HepG2 (cell line): Measurements from ENCODE around the gene MBD5. TPM values are rescaled to one million over a fixed set of nuclear protein-coding genes. Genes with fewer than 3 reads are reported as not detected.

Experiments
- ATAC-seq: fragments of 200-7000 bp; cut with Tn5 transposase; 3 replicates; pipeline ENCODE4 v1.9.1; 2020; ENCODE audit warnings: mild to moderate bottlenecking, moderate library complexity
- BruUV-seq: library from RNA; stranded (reverse); fragments of 400-500 nt; replicated peaks from 2 replicates; lab custom pipeline; 2021; lab: Mats Ljungman, UMichigan
- CTCF ChIA-PET: fragments of 300-600 bp; formaldehyde crosslinking; extraction: SDS; loops from one replicate; lab custom pipeline; 2021; ENCODE audit warnings: low total read pairs, inconsistent platforms, low intra/inter-chr PET ratio; lab: Yijun Ruan, JAX
- POLR2A ChIA-PET: fragments of 350-600 bp; sonication (Branson Sonifier 250); formaldehyde crosslinking; loops from one replicate; lab custom pipeline; 2020; ENCODE audit warnings: antibody characterized with exemption, inconsistent platforms; lab: Yijun Ruan, JAX
- DNase-seq: peaks from one replicate; pipeline ENCODE4 v3.0.0-alpha.2; 2015; ENCODE audit warnings: low spot score
- FAIRE-seq: peaks from 3 replicates; lab custom pipeline; 2011; peaks lifted over from hg19 to GRCh38; lab: Jason Lieb, UNC
- H2AFZ ChIP-seq: one replicate; pipeline ENCODE4 v1.6.1; 2011; ENCODE audit warnings: low read length, inconsistent platforms
- H3K27ac ChIP-seq: fragments of 300-600 bp; 3 replicates; pipeline ENCODE4 v1.8.0; 2011; ENCODE audit warnings: mixed run types, mild to moderate bottlenecking, mixed read lengths, low read length, inconsistent platforms; ENCODE audit not compliant: insufficient read depth; ENCODE audit errors: extremely low read length
- H3K27me3 ChIP-seq, 2 experiments: fragments of 200-600 bp in 1 of 2; 2 replicates in 1 of 2; 3 replicates in 1 of 2; pipeline versions ENCODE4 v1.6.0 to v1.8.0; 2011; ENCODE audit warnings: low read length in 2 of 2, mild to moderate bottlenecking in 2 of 2, moderate library complexity in 2 of 2, inconsistent platforms in 1 of 2; ENCODE audit not compliant: insufficient read depth in 2 of 2, control insufficient read depth in 1 of 2
- H3K36me3 ChIP-seq, 2 experiments: fragments of 200-600 bp in 1 of 2; replicated peaks in 1 of 2; 2 replicates in 1 of 2; 3 replicates in 1 of 2; pipeline versions ENCODE4 v1.5.1 to v1.8.0; 2011; ENCODE audit warnings: low read length in 2 of 2, inconsistent platforms in 1 of 2; ENCODE audit not compliant: insufficient read depth in 2 of 2, control insufficient read depth in 1 of 2
- H3K4me1 ChIP-seq: 2 replicates; pipeline ENCODE4 v1.5.1; 2012; ENCODE audit warnings: low read length, inconsistent platforms; ENCODE audit not compliant: insufficient read depth
- H3K4me2 ChIP-seq: 2 replicates; pipeline ENCODE4 v1.6.0; 2011; ENCODE audit warnings: low read depth, low read length, inconsistent platforms
- H3K4me3 ChIP-seq, 3 experiments: fragments of 200-600 bp in 1 of 3; sonication (generic), shearing (Covaris generic) in 1 of 3; replicated peaks in 1 of 3; 2 replicates each; pipeline ENCODE4 v1.5.1; 2011 to 2016; ENCODE audit warnings: low read length in 3 of 3, inconsistent platforms in 2 of 3, low read depth in 2 of 3, mild to moderate bottlenecking in 2 of 3, control low read depth in 1 of 3, mixed read lengths in 1 of 3; ENCODE audit not compliant: insufficient read depth in 1 of 3
- H3K79me2 ChIP-seq: one replicate; pipeline ENCODE4 v1.6.1; 2011; ENCODE audit warnings: low read length, inconsistent platforms; ENCODE audit not compliant: insufficient read depth
- H3K9ac ChIP-seq: 2 replicates; pipeline ENCODE4 v1.6.0; 2011; ENCODE audit warnings: mild to moderate bottlenecking, low read depth, low read length, inconsistent platforms; ENCODE audit not compliant: insufficient read depth
- H3K9me3 ChIP-seq: 2 replicates; pipeline ENCODE4 v1.5.1; 2012; ENCODE audit warnings: mild to moderate bottlenecking, low read length
- H4K20me1 ChIP-seq: 2 replicates; pipeline ENCODE4 v1.6.0; 2011; ENCODE audit warnings: inconsistent platforms, mild to moderate bottlenecking, low read length, moderate library complexity; ENCODE audit not compliant: insufficient read depth
- ESRRA ChIP-seq: sonication (generic); formaldehyde crosslinking; IDR thresholded peaks from 2 replicates; pipeline ENCODE4 v1.5.1; 2020; ENCODE audit warnings: mild to moderate bottlenecking, low read depth, missing genetic modification reagents
- EZH2 ChIP-seq: conservative IDR thresholded peaks from 2 replicates; pipeline ENCODE4 v1.6.1; 2012; ENCODE audit warnings: mild to moderate bottlenecking, low read depth, low read length, moderate library complexity
- KMT2A ChIP-seq: sonication (generic); formaldehyde crosslinking; IDR thresholded peaks from 2 replicates; pipeline ENCODE4 v1.4.0; 2020; ENCODE audit warnings: missing genetic modification reagents
- MIER2 ChIP-seq: IDR thresholded peaks from 2 replicates; pipeline ENCODE4 v1.6.1; 2016; ENCODE audit warnings: missing biosample characterization, missing genetic modification reagents
- PLRG1 ChIP-seq: fragments of 450-650 bp; conservative IDR thresholded peaks from 2 replicates; pipeline ENCODE4 v1.6.1; 2016
- RARG ChIP-seq: sonication (generic); formaldehyde crosslinking; IDR thresholded peaks from 2 replicates; pipeline ENCODE4 v1.4.0; 2020; ENCODE audit warnings: low read depth, mild to moderate bottlenecking, missing genetic modification reagents
- SMARCC2 ChIP-seq: fragments of 450-650 bp; IDR thresholded peaks from 2 replicates; pipeline ENCODE4 v1.6.1; 2017; ENCODE audit warnings: antibody characterized with exemption, mild to moderate bottlenecking
- ZFP36L1 ChIP-seq: sonication (generic); formaldehyde crosslinking; IDR thresholded peaks from 2 replicates; pipeline ENCODE4 v1.8.0; 2022; ENCODE audit warnings: mild to moderate bottlenecking, missing genetic modification reagents, moderate library complexity
- ZNF180 ChIP-seq: sonication (generic); formaldehyde crosslinking; IDR thresholded peaks from 2 replicates; pipeline ENCODE4 v1.4.0; 2020; ENCODE audit warnings: low read depth, missing genetic modification reagents, borderline replicate concordance
- ZNF547 ChIP-seq: sonication (generic); formaldehyde crosslinking; IDR thresholded peaks from 2 replicates; pipeline ENCODE4 v1.5.1; 2020; ENCODE audit warnings: mild to moderate bottlenecking, missing genetic modification reagents
- ZNF841 ChIP-seq: sonication (generic); formaldehyde crosslinking; IDR thresholded peaks from 2 replicates; pipeline ENCODE4 v1.8.1; 2023; ENCODE audit warnings: missing genetic modification reagents, borderline replicate concordance
- WGBS: methylation state at CpG from one replicate; pipeline ENCODE4 v1.1.6; 2017; ENCODE audit warnings: low lambda C conversion rate; 5-methylcytosine and 5-hydroxymethylcytosine counted together
- in situ Hi-C: cut with HindIII; loops from 2 replicates; pipeline ENCODE4 v1.10.0; 2017; ENCODE audit warnings: low pct_unique_long_range_greater_than_20kb; ENCODE audit not compliant: extremely low pct_ligation_motif_present
- intact Hi-C: fragments of 100-400 bp; cut with micrococcal nuclease; formaldehyde crosslinking; loops from one replicate; pipeline ENCODE4 v1.10.0; 2022; ENCODE audit not compliant: unreplicated experiment
- polyA plus RNA-seq, 8 experiments: library from polyadenylated mRNA; depleted of rRNA in 3 of 8; stranded (reverse) in 7 of 8; unstranded in 1 of 8; fragments of >200 nt; fragmentation: Illumina TruSeq in 4 of 8; extraction: Trizol in 4 of 8; gene quantifications; 2 replicates each; pipeline versions ENCODE4 v1.2.1 to v1.2.3, GENCODE V29; 2011 to 2016; ENCODE audit warnings: low read depth in 4 of 8, missing spikeins in 1 of 8, mixed read lengths in 1 of 8; ENCODE audit not compliant: insufficient read depth in 1 of 8
- total RNA-seq, 5 experiments: library from RNA; depleted of rRNA; stranded (reverse); fragments of >200 nt; fragmentation: Illumina TruSeq; extraction: Trizol; gene quantifications; 2 replicates each; pipeline ENCODE4 v1.2.3, GENCODE V29; 2016; ENCODE audit warnings: low read depth in 1 of 5
- TF ChIP-seq, protein P1 (sequence below): sonication (generic); formaldehyde crosslinking; IDR thresholded peaks from 2 replicates; pipeline ENCODE4 v1.5.0; 2020; ENCODE audit warnings: missing genetic modification reagents, mild to moderate bottlenecking, borderline replicate concordance

The MBD5 gene
- total and polyA plus RNA-seq, 2 of the 13 experiments (the other 11 are each of a cell fraction or from before 2014, with no cell fraction given), result 13.5 to 26.4 TPM

DNA sequence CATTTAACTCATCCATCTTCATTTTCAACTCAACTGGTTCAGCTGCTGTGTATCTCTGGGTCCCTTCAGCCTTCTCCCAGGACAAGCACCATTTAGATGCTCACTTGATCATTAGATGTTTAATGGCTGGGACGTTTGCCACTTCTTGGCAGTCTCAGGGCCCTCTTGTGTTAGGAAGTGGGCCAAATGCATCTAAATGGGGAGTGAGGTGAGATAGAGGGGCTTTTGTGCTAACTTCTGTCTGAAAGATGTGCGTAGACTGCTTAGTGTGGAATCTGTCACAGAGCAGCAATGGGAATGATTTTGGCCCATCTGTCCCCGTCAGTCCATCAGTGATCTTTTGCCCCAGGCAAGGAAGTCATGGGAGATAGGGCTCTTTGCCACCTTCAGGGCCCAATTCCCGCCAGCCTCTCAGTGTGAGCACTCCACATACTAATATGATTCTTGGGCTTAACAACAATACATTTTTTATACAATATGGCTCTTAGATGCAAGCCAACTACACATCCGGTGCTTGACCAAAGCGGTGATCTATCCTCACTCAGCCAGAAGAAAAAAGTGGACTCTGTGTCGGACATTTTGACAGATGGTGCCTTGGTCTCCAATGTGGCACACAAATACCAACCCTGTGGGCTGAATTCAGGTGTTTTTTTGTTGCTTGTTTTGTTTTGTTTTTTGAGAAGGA, 528.0 kb downstream of the MBD5 start:
- in situ Hi-C loops (no loop called here), intact Hi-C loops (no loop called here)
- Histone ChIP-seq H3K36me3 (no peaks in the 10 kb centered on the region), H3K4me3 (no peak overlapping the region), H3K4me1 (peaks cover 9% of the 10 kb centered on the region), H2AFZ (no peak overlapping the region), H3K27ac (no peak overlapping the region), H3K27me3 (peaks cover 2 to 31% of the 10 kb centered on the region in 2 experiments; a peak in 3 of 5 replicates), H4K20me1 (no peaks in the 10 kb centered on the region), H3K4me2 (no peak overlapping the region), H3K9ac (no peak overlapping the region), H3K79me2 (no peaks in the 10 kb centered on the region)
- no peak for DNase-seq
- no peak for ATAC-seq
- ChIA-PET CTCF (no interaction called here), POLR2A (no interaction called here)
- FAIRE-seq, result no peak
- no TSS peak for BruUV-seq
- TF ChIP-seq KMT2A (CRISPR knock-in tag) (no peak), ZNF841 (no peak), RARG (no peak), EZH2 (no peak), ZNF547 (no peak), MIER2 (CRISPR knock-in tag) (no peak), SMARCC2 (no peak), PLRG1 (no peak), ZNF180 (CRISPR knock-in tag) (no peak), ZFP36L1 (no peak), ESRRA (CRISPR knock-in tag) (no peak)
- TF ChIP-seq, protein P1, sequence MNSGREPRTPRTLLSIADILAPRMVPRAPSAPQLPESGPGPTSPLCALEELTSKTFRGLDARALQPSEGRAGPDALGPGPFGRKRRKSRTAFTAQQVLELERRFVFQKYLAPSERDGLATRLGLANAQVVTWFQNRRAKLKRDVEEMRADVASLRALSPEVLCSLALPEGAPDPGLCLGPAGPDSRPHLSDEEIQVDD (CRISPR knock-in tag), result no peak
- TF ChIP-seq, all 625 proteins: peak for 0
- 35% methylated on average over 7 of the region's 7 CpGs for whole genome bisulfite sequencing
- no peaks in the 10 kb centered on the region for H3K9me3 ChIP-seq
